ENCODE results near the gene SLC25A53.
"Not testable (repeated sequence)": the region's sequence is repeated elsewhere in the genome, so short reads cannot be mapped to it uniquely, and the experiment has no call there.

Gene SLC25A53

DNA sequence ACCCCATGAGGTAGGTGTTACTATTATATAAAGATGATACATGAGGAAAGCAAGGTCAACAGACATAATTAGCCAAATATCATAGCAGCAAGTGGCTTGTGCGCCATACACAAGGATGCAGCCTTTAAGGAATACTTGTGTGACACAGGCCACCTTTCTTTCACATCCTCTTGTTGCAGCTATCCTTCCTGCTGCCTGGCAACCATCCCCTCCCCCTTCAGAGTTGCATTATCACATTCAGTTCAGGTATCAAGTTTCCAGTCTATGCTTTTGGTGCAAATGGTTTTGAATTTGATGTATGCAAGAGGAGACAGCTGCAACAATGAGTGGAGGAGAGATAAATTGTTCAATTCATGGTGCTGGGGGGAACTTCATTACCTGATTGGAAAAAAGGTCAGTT lies 38.0 kb downstream of the SLC25A53 start:
- no peak overlapping the region for H3K9ac ChIP-seq (ENCODE audit: low read length)
- H3K4me3 ChIP-seq (ENCODE audit: low read length), result no peak overlapping the region
- H3K4me1 ChIP-seq (ENCODE audit: control insufficient read depth, insufficient read depth, low read length), result no peaks in the 10 kb centered on the region
- H3K9me3 ChIP-seq (ENCODE audit: control insufficient read depth, low read length), result no peaks in the 10 kb centered on the region
- no peaks in the 10 kb centered on the region for H3K27me3 ChIP-seq (ENCODE audit: control insufficient read depth, insufficient read depth, low read length)
- H3K36me3 ChIP-seq (ENCODE audit: control insufficient read depth, insufficient read depth, low read length), result no peaks in the 10 kb centered on the region

GRCh38 chrX:104117759-104118158 lies 39.0 kb downstream of the SLC25A53 start:
- Histone ChIP-seq H3K4me3 (ENCODE audit: low read length) (no peak overlapping the region), H3K27me3 (ENCODE audit: control insufficient read depth, insufficient read depth, low read length) (no peaks in the 10 kb centered on the region), H3K9me3 (ENCODE audit: control insufficient read depth, low read length) (no peaks in the 10 kb centered on the region), H3K36me3 (ENCODE audit: control insufficient read depth, insufficient read depth, low read length) (no peaks in the 10 kb centered on the region), H3K9ac (ENCODE audit: low read length) (no peak overlapping the region), H3K4me1 (ENCODE audit: control insufficient read depth, insufficient read depth, low read length) (no peaks in the 10 kb centered on the region)

DNA sequence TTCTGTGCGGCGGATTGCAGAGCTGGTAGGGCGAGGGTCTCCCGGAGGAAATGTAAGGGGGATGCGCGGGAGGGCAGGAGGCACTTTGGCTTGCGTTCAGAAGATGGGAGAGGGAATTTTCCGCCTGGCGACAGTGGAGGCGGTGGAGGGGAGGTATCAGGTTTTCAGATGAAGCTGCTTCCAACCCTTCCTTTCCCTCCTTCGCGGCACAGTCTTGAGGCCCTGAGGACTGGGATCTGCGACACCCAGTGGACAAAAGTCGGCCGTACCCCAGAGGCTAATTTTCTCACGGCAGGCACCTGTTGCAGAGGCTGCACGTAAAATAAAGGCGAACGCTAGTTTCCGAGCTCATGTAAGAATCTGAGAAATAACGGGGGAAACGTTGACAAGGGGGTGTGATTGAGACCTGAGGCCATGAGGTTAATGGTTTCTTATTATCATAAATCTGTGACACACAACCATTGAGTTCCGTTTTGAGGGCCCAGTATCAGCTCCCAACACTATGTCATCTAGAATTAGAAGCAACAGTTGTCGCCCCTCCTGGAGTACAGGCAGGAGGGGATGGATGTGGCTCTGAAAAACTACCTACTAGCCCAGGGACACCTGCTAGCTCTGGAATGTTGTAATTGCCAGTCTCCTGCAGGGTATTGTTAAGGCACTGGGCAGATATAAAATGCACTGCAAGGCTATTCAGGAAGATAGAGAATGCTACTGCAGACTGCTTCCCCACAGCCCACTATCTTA lies 43.4 kb downstream of the SLC25A53 start:
- H3K4me1 ChIP-seq (ENCODE audit: control insufficient read depth, insufficient read depth, low read length), result no peaks in the 10 kb centered on the region
- H3K27me3 ChIP-seq (ENCODE audit: control insufficient read depth, insufficient read depth, low read length), result peaks cover 11% of the 10 kb centered on the region
- no peaks in the 10 kb centered on the region for H3K36me3 ChIP-seq (ENCODE audit: control insufficient read depth, insufficient read depth, low read length)
- no peaks in the 10 kb centered on the region for H3K9me3 ChIP-seq (ENCODE audit: control insufficient read depth, low read length)
- H3K4me3 ChIP-seq (ENCODE audit: low read length), result no peak overlapping the region
- H3K9ac ChIP-seq (ENCODE audit: low read length), result no peak overlapping the region

DNA sequence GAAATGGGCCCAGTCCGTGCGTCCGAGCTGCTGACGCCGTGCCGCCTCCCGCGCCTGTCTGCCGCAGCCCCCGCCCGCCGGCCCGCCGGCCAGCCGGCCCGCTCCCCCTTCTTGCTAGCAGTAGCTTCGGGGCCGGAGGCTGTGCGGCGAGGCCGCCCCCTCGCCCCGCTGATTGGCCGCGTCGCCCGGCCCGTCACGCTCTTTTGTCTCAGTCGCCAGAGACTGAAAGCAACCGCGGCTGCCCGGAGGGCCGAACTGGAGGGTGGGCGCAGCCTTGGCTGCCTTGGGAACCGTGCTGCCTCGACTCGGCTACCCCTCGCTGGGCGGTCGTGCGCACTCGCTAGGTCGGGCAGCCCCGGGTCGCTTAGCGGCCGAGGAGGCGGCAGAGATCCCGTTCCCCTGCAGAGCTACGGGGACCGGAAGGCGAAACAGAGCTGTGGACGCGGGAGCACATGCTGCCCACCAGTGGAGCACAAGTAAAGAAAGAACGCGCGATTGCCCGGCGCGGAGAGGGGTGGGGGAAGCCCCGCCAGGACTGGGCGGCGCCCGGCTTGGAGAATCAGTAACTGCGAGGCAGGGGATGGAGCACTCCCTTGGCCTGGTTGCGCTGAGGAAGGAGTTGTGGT lies 44.4 kb downstream of the SLC25A53 start, which contains the start of gene ZCCHC18:
ZCCHC18 (plus strand) TSS at position 198 of the 626 bp plus-strand sequence. CDS start 1,589 bp downstream, outside the sequence.
- H3K36me3 ChIP-seq (ENCODE audit: control insufficient read depth, insufficient read depth, low read length), result no peaks in the 10 kb centered on the region
- peak within 1 kb of the TSS; percentile 36 for H3K4me3 ChIP-seq (ENCODE audit: low read length)
- peak within 1 kb of the TSS; percentile 50 for H3K9ac ChIP-seq (ENCODE audit: low read length)
- H3K9me3 ChIP-seq (ENCODE audit: control insufficient read depth, low read length), result no peaks in the 10 kb centered on the region
- no peaks in the 10 kb centered on the region for H3K4me1 ChIP-seq (ENCODE audit: control insufficient read depth, insufficient read depth, low read length)
- peaks cover 11% of the 10 kb centered on the region for H3K27me3 ChIP-seq (ENCODE audit: control insufficient read depth, insufficient read depth, low read length)

DNA sequence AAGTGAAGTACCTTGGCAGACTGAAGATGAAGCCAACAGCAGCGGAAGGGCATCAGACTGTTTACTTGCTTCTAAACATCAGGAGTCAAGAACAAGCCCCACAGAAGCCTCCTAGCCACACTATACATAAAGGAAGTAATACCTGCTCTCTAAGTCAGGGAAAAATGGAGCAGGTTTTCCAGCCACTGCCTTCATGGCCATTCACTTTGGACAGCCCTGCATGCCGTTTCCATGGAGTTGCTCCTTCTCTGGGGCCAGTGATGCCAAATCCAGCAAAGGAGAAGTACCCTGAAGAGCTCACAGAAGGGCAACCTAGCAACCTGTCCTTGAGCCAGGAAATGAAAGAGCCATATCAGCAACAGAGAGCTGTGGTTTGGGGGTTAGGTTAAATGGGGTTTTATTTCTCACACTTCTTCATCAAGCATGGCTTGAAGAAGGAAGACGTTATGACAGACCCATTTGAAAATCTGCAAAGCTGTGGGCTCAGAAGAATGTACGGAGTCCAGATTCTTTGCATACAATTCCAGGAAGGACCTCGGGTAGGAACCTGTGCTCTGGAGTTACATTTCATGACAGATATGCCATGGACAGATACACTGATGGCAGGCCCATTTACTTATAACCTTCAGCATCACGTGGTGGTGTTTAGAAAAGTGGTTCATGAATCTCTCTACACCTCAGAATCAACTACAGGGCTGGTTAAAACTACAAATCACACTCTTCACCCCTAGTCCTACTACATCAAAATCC lies 46.1 kb downstream of the SLC25A53 start:
- not testable (repeated sequence) for H3K9ac ChIP-seq (ENCODE audit: low read length); H3K36me3 ChIP-seq (ENCODE audit: control insufficient read depth, insufficient read depth, low read length); H3K9me3 ChIP-seq (ENCODE audit: control insufficient read depth, low read length); H3K4me1 ChIP-seq (ENCODE audit: control insufficient read depth, insufficient read depth, low read length); H3K4me3 ChIP-seq (ENCODE audit: low read length)
- H3K27me3 ChIP-seq (ENCODE audit: control insufficient read depth, insufficient read depth, low read length), result peaks cover 11% of the 10 kb centered on the region

DNA sequence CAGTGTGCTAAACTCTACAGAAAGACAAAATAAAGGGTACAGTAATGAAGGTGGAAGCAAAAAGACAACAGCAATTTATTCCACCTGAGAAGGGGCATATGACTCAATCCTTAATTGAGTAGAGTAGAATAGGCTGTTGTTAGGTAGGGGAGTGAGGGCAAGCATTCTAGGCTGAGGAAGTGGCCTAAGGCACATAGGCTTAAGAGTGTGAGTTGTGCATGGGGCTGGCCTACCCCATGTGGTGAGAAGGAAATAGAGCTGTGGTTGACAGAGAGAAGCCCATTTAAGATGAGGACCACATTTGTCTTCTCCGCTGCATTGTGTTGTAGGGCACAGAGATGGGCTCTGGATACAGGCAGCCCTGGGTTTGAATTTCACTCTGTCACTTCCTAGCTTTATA lies 47.9 kb downstream of the SLC25A53 start:
- Histone ChIP-seq H3K36me3 (ENCODE audit: control insufficient read depth, insufficient read depth, low read length) (no peaks in the 10 kb centered on the region), H3K4me3 (ENCODE audit: low read length) (no peak overlapping the region), H3K4me1 (ENCODE audit: control insufficient read depth, insufficient read depth, low read length) (no peaks in the 10 kb centered on the region), H3K27me3 (ENCODE audit: control insufficient read depth, insufficient read depth, low read length) (peaks cover 11% of the 10 kb centered on the region), H3K9me3 (ENCODE audit: control insufficient read depth, low read length) (no peaks in the 10 kb centered on the region), H3K9ac (ENCODE audit: low read length) (no peak overlapping the region)

DNA sequence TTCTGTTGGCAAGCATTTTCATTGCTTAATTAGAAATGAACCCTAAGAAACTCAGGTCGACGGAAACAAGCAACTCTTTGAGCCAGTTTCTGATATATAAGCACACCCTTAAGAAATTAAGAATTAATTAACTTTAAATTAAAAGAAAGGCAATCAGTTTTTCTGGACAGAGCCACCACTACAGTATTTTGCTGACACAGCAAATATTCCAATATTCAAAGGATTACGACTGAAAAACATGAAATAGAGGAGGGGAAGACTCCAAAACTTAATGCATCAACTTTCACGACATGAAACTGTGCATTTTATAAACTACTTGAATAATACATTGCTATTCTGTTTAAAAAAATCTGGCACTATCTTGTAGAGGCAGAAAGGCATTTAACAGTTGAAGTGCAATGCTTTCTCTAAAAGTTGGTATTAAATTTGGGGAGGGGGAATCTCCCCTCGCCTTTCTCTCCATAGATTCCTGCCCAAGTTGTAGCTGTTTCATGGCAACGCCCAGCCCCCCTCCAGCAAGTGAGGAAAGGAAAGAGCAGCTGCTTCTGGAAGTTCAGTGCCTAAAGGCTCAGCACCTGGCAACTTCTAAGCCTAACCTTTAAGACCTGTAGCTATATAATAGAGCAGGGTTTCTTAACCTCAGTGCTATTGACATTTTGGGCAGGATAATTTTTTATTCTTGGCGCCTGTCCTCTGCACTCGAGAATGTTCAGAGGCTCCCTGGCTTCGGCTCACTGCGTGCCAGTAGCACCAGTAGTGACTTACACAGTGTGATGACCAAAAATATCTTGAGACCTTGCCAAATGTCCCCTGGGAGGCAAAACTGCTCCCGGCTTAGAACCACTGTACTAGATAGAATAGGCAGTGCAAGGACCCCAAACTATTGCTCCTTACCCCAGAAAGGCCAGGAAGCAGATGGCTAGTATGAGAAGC lies 51.2 kb downstream of the SLC25A53 start:
- Histone ChIP-seq H3K27me3 (ENCODE audit: control insufficient read depth, insufficient read depth, low read length) (no peaks in the 10 kb centered on the region), H3K4me1 (ENCODE audit: control insufficient read depth, insufficient read depth, low read length) (no peaks in the 10 kb centered on the region), H3K4me3 (ENCODE audit: low read length) (no peak overlapping the region), H3K36me3 (ENCODE audit: control insufficient read depth, insufficient read depth, low read length) (no peaks in the 10 kb centered on the region), H3K9me3 (ENCODE audit: control insufficient read depth, low read length) (no peaks in the 10 kb centered on the region), H3K9ac (ENCODE audit: low read length) (no peak overlapping the region)

- H3K36me3 ChIP-seq (ENCODE audit: control insufficient read depth, insufficient read depth, low read length), result no peaks in the 10 kb centered on the region
- H3K27me3 ChIP-seq (ENCODE audit: control insufficient read depth, insufficient read depth, low read length), result no peaks in the 10 kb centered on the region
- H3K4me3 ChIP-seq (ENCODE audit: low read length), result no peak overlapping the region
- H3K4me1 ChIP-seq (ENCODE audit: control insufficient read depth, insufficient read depth, low read length), result no peaks in the 10 kb centered on the region
- no peaks in the 10 kb centered on the region for H3K9me3 ChIP-seq (ENCODE audit: control insufficient read depth, low read length)
- no peak overlapping the region for H3K9ac ChIP-seq (ENCODE audit: low read length)
Measured at GRCh38 chrX:104104676-104105075, 52.1 kb downstream of the SLC25A53 start.

DNA sequence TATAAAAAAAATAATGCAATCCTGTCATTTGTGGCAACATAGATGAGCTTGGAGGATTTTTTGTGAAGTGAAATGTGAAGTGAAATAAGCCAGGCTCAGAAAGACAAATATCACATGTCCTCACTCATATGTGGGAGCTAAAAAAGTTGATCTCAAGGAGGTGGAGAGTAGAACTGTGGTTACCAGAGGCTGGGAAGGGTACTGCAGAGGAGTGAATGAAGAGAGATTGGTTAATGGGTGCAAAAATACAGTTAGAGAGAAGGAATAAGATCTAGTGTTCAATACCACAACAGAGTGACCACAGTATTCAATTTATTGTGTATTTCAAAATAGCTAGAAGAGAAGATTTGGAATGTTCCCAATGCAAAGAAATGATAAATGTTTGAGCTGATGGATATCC lies 57.9 kb downstream of the SLC25A53 start:
- Histone ChIP-seq H3K27me3 (ENCODE audit: control insufficient read depth, insufficient read depth, low read length) (no peaks in the 10 kb centered on the region), H3K9ac (ENCODE audit: low read length) (no peak overlapping the region), H3K9me3 (ENCODE audit: control insufficient read depth, low read length) (no peaks in the 10 kb centered on the region), H3K4me3 (ENCODE audit: low read length) (no peak overlapping the region), H3K36me3 (ENCODE audit: control insufficient read depth, insufficient read depth, low read length) (no peaks in the 10 kb centered on the region), H3K4me1 (ENCODE audit: control insufficient read depth, insufficient read depth, low read length) (no peaks in the 10 kb centered on the region)

- H3K27me3 ChIP-seq (ENCODE audit: control insufficient read depth, insufficient read depth, low read length), result no peaks in the 10 kb centered on the region
- H3K4me3 ChIP-seq (ENCODE audit: low read length), result no peak overlapping the region
- H3K36me3 ChIP-seq (ENCODE audit: control insufficient read depth, insufficient read depth, low read length), result no peaks in the 10 kb centered on the region
- no peaks in the 10 kb centered on the region for H3K9me3 ChIP-seq (ENCODE audit: control insufficient read depth, low read length)
- no peak overlapping the region for H3K9ac ChIP-seq (ENCODE audit: low read length)
- no peaks in the 10 kb centered on the region for H3K4me1 ChIP-seq (ENCODE audit: control insufficient read depth, insufficient read depth, low read length)
Measured at GRCh38 chrX:104098151-104098808, 58.5 kb downstream of the SLC25A53 start.

DNA sequence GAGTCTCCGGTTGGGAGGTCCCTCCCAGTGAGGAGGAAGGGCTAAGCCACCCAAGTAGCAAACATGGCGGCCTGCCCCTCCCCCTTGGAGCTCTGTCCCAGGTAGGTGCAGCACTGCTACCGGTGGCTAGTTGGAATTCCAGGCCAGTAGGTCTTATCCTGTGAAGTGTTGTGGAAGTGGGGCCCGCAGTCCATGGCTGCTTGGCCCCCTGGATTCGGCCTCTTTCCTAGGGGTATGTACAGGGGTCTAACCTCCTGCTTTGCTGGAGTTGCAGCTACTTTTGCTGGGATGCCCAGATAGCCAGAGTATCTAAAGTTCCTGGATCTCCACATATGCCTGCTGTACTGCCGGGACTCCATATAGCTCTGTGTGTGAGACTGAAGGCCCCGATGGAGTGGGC lies 70.9 kb downstream of the SLC25A53 start:
- H3K27me3 ChIP-seq (ENCODE audit: control insufficient read depth, insufficient read depth, low read length), result no peaks in the 10 kb centered on the region
- H3K4me3 ChIP-seq (ENCODE audit: low read length), result no peak overlapping the region
- no peaks in the 10 kb centered on the region for H3K4me1 ChIP-seq (ENCODE audit: control insufficient read depth, insufficient read depth, low read length)
- H3K9ac ChIP-seq (ENCODE audit: low read length), result no peak overlapping the region
- no peaks in the 10 kb centered on the region for H3K36me3 ChIP-seq (ENCODE audit: control insufficient read depth, insufficient read depth, low read length)
- H3K9me3 ChIP-seq (ENCODE audit: control insufficient read depth, low read length), result no peaks in the 10 kb centered on the region

Measured in mucosa of stomach (tissue), 1 donor.